IMR-90 (cell line): ENCODE results near the gene EXOC8.

Experiments
- FOS ChIP-seq: fragments of 150-350 bp; IDR thresholded peaks from 2 replicates; pipeline ENCODE4 v1.6.1; 2016; ENCODE audit warnings: low read depth, low read length
- MXI1 ChIP-seq: IDR thresholded peaks from 2 replicates; pipeline ENCODE4 v1.6.1; 2012; ENCODE audit warnings: low read depth, mild to moderate bottlenecking, low read length, moderate library complexity, borderline replicate concordance
- POLR2A ChIP-seq: IDR thresholded peaks from 2 replicates; pipeline ENCODE4 v1.6.1; 2012; ENCODE audit warnings: mild to moderate bottlenecking, low read depth, low read length
- TF ChIP-seq, protein P1 (sequence below): conservative IDR thresholded peaks from 2 replicates; pipeline ENCODE4 v1.5.1; 2012; ENCODE audit warnings: mild to moderate bottlenecking, low read depth, low read length, improper control_type of control experiment
- TF ChIP-seq, protein P2 (sequence below): fragments of 150-350 bp; IDR thresholded peaks from 2 replicates; pipeline ENCODE4 v1.6.1; 2016; ENCODE audit warnings: low read depth, mild to moderate bottlenecking, low read length, moderate library complexity, borderline replicate concordance

DNA sequence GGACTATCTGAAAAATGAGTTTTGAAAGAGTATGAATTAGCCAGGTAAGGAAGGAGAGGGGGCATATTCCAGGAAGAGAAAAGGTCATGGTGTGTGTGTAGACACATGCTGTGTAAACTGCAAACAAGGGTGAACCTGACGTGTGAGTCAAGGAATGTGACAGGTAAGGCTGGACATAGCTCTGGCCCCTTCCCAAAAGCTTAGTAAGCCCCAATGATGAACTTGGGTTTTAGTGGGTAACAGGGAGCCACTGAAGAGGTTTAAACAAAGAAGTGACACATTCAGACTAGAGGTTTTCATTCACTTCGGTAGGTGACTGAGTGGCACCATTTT, 47.7 kb upstream of the EXOC8 start:
- TF ChIP-seq, protein P1, sequence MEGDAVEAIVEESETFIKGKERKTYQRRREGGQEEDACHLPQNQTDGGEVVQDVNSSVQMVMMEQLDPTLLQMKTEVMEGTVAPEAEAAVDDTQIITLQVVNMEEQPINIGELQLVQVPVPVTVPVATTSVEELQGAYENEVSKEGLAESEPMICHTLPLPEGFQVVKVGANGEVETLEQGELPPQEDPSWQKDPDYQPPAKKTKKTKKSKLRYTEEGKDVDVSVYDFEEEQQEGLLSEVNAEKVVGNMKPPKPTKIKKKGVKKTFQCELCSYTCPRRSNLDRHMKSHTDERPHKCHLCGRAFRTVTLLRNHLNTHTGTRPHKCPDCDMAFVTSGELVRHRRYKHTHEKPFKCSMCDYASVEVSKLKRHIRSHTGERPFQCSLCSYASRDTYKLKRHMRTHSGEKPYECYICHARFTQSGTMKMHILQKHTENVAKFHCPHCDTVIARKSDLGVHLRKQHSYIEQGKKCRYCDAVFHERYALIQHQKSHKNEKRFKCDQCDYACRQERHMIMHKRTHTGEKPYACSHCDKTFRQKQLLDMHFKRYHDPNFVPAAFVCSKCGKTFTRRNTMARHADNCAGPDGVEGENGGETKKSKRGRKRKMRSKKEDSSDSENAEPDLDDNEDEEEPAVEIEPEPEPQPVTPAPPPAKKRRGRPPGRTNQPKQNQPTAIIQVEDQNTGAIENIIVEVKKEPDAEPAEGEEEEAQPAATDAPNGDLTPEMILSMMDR: no peak
- TF ChIP-seq FOS (no peak), POLR2A (no peak), MXI1 (no peak)
- TF ChIP-seq, protein P2, sequence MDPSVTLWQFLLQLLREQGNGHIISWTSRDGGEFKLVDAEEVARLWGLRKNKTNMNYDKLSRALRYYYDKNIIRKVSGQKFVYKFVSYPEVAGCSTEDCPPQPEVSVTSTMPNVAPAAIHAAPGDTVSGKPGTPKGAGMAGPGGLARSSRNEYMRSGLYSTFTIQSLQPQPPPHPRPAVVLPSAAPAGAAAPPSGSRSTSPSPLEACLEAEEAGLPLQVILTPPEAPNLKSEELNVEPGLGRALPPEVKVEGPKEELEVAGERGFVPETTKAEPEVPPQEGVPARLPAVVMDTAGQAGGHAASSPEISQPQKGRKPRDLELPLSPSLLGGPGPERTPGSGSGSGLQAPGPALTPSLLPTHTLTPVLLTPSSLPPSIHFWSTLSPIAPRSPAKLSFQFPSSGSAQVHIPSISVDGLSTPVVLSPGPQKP: no peak
